Activated CD4-positive, alpha-beta T cell treated with anti-CD3 and anti-CD28 coated beads, Interleukin-10, Interleukin-2, amounts not matched to agents 100 ng/mL and 50 ng/mL, durations not matched to agents 16 hours and 8 hours (primary cell): ENCODE results near the gene NDUFAF2.
"Not testable (repeated sequence)": the region's sequence is repeated elsewhere in the genome, so short reads cannot be mapped to it uniquely, and the experiment has no call there.

Source experiments
- DNase-seq: peaks from one replicate; pipeline ENCODE4 v3.0.0-alpha.2; 2020

Gene NDUFAF2

GRCh38 chr5:61183538-61183937 lies 238.5 kb downstream of the NDUFAF2 start:
- DNase-seq = no peak

DNA sequence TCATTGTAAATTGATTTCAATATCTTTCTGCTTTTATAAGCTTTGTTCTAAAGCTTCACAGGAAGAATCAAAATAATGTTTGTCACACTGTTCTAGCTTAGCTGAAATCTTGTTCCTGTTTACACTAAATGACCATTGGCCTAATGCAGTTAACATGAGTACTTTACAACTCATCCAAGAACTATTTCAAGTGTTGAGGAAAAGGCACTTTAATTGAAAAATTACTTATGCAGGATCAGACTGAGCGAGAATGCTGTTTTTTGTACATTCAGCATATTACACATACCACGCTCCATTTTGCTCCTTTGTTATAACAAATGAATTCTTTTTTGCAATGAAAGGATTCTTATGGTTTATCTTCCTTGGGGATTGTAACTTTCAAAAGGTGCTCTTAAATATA lies 239.7 kb downstream of the NDUFAF2 start:
- no peak for DNase-seq

DNA sequence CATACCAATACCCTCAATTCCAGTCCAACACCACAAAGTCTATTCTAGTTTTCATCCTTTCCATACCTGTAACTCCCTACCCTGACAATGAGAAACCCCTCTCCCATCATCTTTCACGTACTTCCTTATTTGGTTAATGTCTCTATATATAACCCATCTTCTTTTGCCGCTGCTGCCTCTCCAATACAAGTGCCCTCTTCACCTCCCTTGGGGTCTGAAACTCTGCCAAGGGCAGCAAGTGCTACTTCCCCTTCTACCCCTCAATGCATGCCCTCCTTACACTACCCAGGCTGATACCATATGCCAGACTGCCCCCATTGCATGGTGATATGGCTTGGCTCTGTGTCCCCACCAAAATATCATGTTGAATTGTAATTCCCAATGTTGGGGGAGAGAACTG lies 241.6 kb downstream of the NDUFAF2 start:
- no peak for DNase-seq

GRCh38 chr5:61187352-61187751 lies 242.3 kb downstream of the NDUFAF2 start:
- not testable (repeated sequence) for DNase-seq

GRCh38 chr5:61187826-61188225 lies 242.8 kb downstream of the NDUFAF2 start:
- not testable (repeated sequence) for DNase-seq

GRCh38 chr5:61198606-61199005 lies 253.6 kb downstream of the NDUFAF2 start:
- DNase-seq = no peak

DNA sequence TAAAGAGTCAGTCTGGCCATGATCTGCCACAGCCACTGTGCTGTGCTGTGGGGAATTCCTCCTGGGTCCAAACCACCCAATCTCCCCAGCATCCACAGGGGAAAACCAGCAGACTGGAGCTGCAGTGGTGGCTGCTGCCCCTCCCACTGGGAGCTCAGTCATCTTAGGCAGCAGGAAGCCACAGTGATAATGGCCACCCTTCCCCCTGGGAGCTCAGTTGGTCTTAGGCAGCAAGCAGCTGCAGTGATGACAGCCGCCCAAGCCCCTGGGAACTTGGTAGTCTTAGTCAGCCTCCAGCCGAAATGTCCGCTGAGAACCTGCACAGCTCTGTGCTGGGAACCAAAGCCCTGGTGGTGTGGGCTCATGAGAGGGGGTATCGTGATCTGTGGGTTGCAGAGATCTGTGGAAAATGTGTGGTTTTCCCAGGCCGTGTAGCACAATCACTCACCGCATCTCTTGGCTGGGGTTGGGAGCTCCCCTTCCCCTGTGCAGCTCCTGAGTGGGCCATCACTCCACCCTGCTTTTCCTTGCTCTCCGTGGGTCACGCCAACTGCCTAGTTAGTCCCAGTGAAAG lies 255.7 kb downstream of the NDUFAF2 start:
- peak; percentile 27 for DNase-seq

DNA sequence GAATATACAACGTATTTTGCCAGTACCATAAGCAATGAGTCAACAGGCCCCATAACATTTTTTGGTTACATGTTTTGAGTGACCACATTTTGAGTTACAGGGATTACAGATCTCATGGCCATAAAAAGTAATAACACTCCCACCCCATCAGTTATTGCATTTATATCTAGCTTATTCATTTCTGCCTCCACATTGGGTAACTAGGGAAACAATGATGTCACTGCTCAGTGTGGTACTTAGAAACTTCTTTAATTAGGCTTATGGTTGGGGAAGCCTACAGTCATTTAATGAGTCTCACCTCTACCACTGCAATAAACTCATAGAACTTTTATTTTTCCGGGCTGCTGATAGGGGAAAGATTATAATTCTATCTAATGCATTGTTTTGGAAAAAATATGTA lies 257.2 kb downstream of the NDUFAF2 start:
- peak; percentile 88 for DNase-seq
